IMR-90 (cell line): ENCODE measurements around the gene TAOK1. TPM values are rescaled to one million over a fixed set of nuclear protein-coding genes. Genes with fewer than 3 reads are reported as not detected.

Experiments
- CEBPB ChIP-seq: IDR thresholded peaks from 2 replicates; pipeline ENCODE4 v1.6.1; 2012; ENCODE audit warnings: low read depth, low read length, improper control_type of control experiment
- MAFK ChIP-seq: IDR thresholded peaks from 2 replicates; pipeline ENCODE4 v1.6.1; 2012; ENCODE audit warnings: low read depth, low read length, improper control_type of control experiment
- RFX5 ChIP-seq: IDR thresholded peaks from 2 replicates; pipeline ENCODE4 v1.8.0; 2012; ENCODE audit warnings: low read depth, mild to moderate bottlenecking, low read length, moderate library complexity
- polyA plus RNA-seq, 3 experiments: library from polyadenylated mRNA; depleted of rRNA; stranded (reverse); fragments of >200 nt; gene quantifications; 2 replicates each; pipeline ENCODE4 v1.2.3, GENCODE V29; 2012; ENCODE audit warnings: low replicate concordance in 1 of 3
- total RNA-seq: library from RNA; depleted of rRNA; stranded (reverse); fragments of >200 nt; gene quantifications from 2 replicates; pipeline ENCODE4 v1.2.3, GENCODE V29; 2012
- TF ChIP-seq, protein P1 (sequence below): fragments of 150-350 bp; IDR thresholded peaks from 2 replicates; pipeline ENCODE4 v1.6.1; 2017; ENCODE audit warnings: mild to moderate bottlenecking, antibody characterized with exemption, low read length, low read depth

TAOK1 gene
- total and polyA plus RNA-seq, 2 of the 4 experiments (the other 2 are of a cell fraction): 9.8 to 91.8 TPM

DNA sequence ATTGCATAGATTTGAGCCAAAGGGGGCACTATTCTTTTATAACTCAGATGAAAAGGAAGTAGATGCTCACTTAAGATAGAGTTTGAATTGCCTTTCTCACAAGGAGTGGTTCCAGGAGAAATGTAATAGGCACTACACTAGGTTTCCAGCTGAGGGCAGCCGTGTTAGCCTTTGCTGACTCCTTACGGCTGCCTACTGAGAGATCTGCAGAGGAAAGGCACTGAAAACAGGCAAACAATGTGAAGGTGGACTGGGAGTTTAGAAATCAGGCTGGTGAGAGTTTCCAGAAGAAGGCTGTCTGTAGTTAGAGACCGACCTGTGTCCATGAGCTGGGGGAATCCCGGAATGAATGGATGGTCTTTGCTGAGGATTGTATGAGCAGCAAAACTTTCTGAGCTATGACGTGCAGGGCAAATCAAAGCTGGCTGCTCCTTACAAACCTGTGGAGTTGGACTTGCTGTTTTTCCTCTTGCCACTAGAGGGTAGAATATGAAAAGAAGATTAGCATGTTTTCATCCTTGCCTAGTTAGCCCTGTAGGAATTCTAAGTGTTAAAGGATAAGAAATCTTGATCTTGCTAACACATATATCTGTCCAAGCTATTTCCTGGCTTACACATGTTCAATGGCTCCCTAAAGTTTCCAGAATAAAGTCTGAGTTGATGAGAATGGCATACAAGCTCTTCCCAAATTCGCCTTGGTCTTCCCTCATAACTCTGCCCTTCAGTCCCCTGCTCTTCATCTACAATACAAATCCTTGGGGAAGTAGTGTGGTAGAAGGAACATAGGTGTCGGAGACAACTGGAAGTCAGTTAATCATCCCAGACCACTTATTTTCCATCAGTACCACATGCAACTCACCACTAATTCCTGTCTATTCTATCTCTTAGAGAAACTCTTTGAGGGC, 20.1 kb upstream of the TAOK1 start (continued):
- TF ChIP-seq, protein P1, sequence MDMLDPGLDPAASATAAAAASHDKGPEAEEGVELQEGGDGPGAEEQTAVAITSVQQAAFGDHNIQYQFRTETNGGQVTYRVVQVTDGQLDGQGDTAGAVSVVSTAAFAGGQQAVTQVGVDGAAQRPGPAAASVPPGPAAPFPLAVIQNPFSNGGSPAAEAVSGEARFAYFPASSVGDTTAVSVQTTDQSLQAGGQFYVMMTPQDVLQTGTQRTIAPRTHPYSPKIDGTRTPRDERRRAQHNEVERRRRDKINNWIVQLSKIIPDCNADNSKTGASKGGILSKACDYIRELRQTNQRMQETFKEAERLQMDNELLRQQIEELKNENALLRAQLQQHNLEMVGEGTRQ: no peak
- TF ChIP-seq MAFK (no peak), RFX5 (no peak), CEBPB (no peak)
